Mesenchymal stem cell (in vitro differentiated cells and primary cell): ENCODE data around the gene HMGN3.

Experiments used
- DNase-seq: peaks from one replicate; pipeline ENCODE4 v3.0.0-alpha.2; 2013
- H2AFZ ChIP-seq: one replicate; pipeline ENCODE4 v1.6.1; 2013; ENCODE audit warnings: low read depth, mild to moderate bottlenecking, control low read depth, inconsistent platforms, low read length, moderate library complexity
- H2AK5ac ChIP-seq: 2 replicates; pipeline ENCODE4 v1.6.1; 2013; ENCODE audit warnings: low read length, moderate library complexity, mild to moderate bottlenecking, inconsistent platforms; ENCODE audit not compliant: severe bottlenecking
- H2BK120ac ChIP-seq: one replicate; pipeline ENCODE4 v1.6.1; 2013; ENCODE audit warnings: low read depth, mild to moderate bottlenecking, inconsistent platforms, low read length, moderate library complexity
- H2BK12ac ChIP-seq, 2 experiments: one replicate each; pipeline ENCODE4 v1.6.1; 2013; ENCODE audit warnings: inconsistent platforms in 2 of 2, low read length in 2 of 2, mild to moderate bottlenecking in 2 of 2, moderate library complexity in 2 of 2, control low read depth in 1 of 2
- H2BK15ac ChIP-seq: one replicate; pipeline ENCODE4 v1.6.1; 2013; ENCODE audit warnings: mild to moderate bottlenecking, low read depth, inconsistent platforms; ENCODE audit not compliant: poor library complexity, severe bottlenecking
- H2BK5ac ChIP-seq: 2 replicates; pipeline ENCODE4 v1.6.1; 2013; ENCODE audit warnings: low read depth, mild to moderate bottlenecking, low read length, control low read depth, inconsistent platforms; ENCODE audit not compliant: poor library complexity, severe bottlenecking
- H3K14ac ChIP-seq, 2 experiments: one replicate each; pipeline ENCODE4 v1.6.1; 2013; ENCODE audit warnings: inconsistent platforms in 2 of 2, low read length in 2 of 2, control low read depth in 1 of 2, mild to moderate bottlenecking in 1 of 2, moderate library complexity in 1 of 2
- H3K18ac ChIP-seq, 2 experiments: one replicate each; pipeline ENCODE4 v1.6.1; 2013; ENCODE audit warnings: inconsistent platforms in 2 of 2, low read length in 2 of 2, control low read depth in 1 of 2, low read depth in 1 of 2, mild to moderate bottlenecking in 1 of 2
- H3K23ac ChIP-seq, 2 experiments: one replicate each; pipeline ENCODE4 v1.6.1; 2013; ENCODE audit warnings: inconsistent platforms in 2 of 2, low read length in 2 of 2, mild to moderate bottlenecking in 2 of 2, moderate library complexity in 2 of 2, control low read depth in 1 of 2
- H3K27ac ChIP-seq: 2 replicates; pipeline ENCODE4 v1.5.1; 2013; ENCODE audit warnings: mild to moderate bottlenecking, moderate library complexity, low read length, control low read depth, inconsistent platforms; ENCODE audit not compliant: poor library complexity, severe bottlenecking
- H3K27me3 ChIP-seq, 2 experiments: 2 replicates each; pipeline versions ENCODE4 v1.6.1 to v1.7.0; 2013; ENCODE audit warnings: low read length in 2 of 2, mild to moderate bottlenecking in 2 of 2, moderate library complexity in 2 of 2, control low read depth in 1 of 2, inconsistent platforms in 1 of 2; ENCODE audit not compliant: control insufficient read depth in 1 of 2, insufficient read depth in 1 of 2
- H3K36me3 ChIP-seq, 2 experiments: 2 replicates each; pipeline versions ENCODE4 v1.6.1 to v1.7.0; 2013; ENCODE audit warnings: low read length in 2 of 2, control low read depth in 1 of 2, inconsistent platforms in 1 of 2, low read depth in 1 of 2, mild to moderate bottlenecking in 1 of 2; ENCODE audit not compliant: insufficient read depth in 2 of 2, control insufficient read depth in 1 of 2
- H3K4ac ChIP-seq, 2 experiments: one replicate each; pipeline ENCODE4 v1.6.1; 2013; ENCODE audit warnings: inconsistent platforms in 2 of 2, low read length in 2 of 2, mild to moderate bottlenecking in 2 of 2, moderate library complexity in 2 of 2, control low read depth in 1 of 2, low read depth in 1 of 2
- H3K4me1 ChIP-seq: 2 replicates; pipeline ENCODE4 v1.6.1; 2013; ENCODE audit warnings: low read depth, low read length, control low read depth; ENCODE audit not compliant: control insufficient read depth, insufficient read depth
- H3K4me2 ChIP-seq: 2 replicates; pipeline ENCODE4 v1.6.1; 2013; ENCODE audit warnings: low read length, mild to moderate bottlenecking, inconsistent platforms; ENCODE audit not compliant: poor library complexity, severe bottlenecking
- H3K4me3 ChIP-seq, 2 experiments: 2 replicates each; pipeline versions ENCODE4 v1.5.1 to v1.7.0; 2013; ENCODE audit warnings: low read length in 2 of 2, mild to moderate bottlenecking in 2 of 2, control low read depth in 1 of 2, low read depth in 1 of 2; ENCODE audit not compliant: insufficient read depth in 1 of 2
- H3K79me1 ChIP-seq: replicated peaks from 2 replicates; pipeline ENCODE4 v1.6.1; 2013; ENCODE audit warnings: mild to moderate bottlenecking, control low read depth, low read length, inconsistent platforms; ENCODE audit not compliant: poor library complexity, severe bottlenecking
- H3K9ac ChIP-seq: 2 replicates; pipeline ENCODE4 v1.7.0; 2013; ENCODE audit warnings: mild to moderate bottlenecking, low read length, moderate library complexity
- H3K9me3 ChIP-seq: 2 replicates; pipeline ENCODE4 v1.7.0; 2013; ENCODE audit warnings: mild to moderate bottlenecking, low read length; ENCODE audit not compliant: control insufficient read depth
- H4K8ac ChIP-seq: one replicate; pipeline ENCODE4 v1.6.1; 2013; ENCODE audit warnings: inconsistent platforms, mild to moderate bottlenecking, low read length, moderate library complexity
- H4K91ac ChIP-seq: one replicate; pipeline ENCODE4 v1.6.1; 2013; ENCODE audit warnings: mild to moderate bottlenecking, low read length, inconsistent platforms
- WGBS: methylation state at CpG from one replicate; pipeline ENCODE4 v1.1.7; 2013; ENCODE audit warnings: mixed read lengths; 5-methylcytosine and 5-hydroxymethylcytosine counted together

Gene HMGN3

GRCh38 chr6:79241228-79241627, 6.7 kb upstream of the HMGN3 start:
- no peak overlapping the region for H3K9ac ChIP-seq
- no peaks in the 10 kb centered on the region for H3K27me3 ChIP-seq
- no peak overlapping the region for H3K23ac ChIP-seq
- no peak overlapping the region for H3K18ac ChIP-seq
- no peak overlapping the region for H3K4me3 ChIP-seq
- H4K91ac ChIP-seq, result no peak overlapping the region
- no peak overlapping the region for H2BK15ac ChIP-seq
- no peaks in the 10 kb centered on the region for H3K4me1 ChIP-seq
- H2AFZ ChIP-seq, result no peak overlapping the region
- no peak overlapping the region for H3K27ac ChIP-seq
- H2BK12ac ChIP-seq, result no peak overlapping the region
- 75% methylated on average over 2 of the region's 2 CpGs for WGBS
- H2BK120ac ChIP-seq, result no peak overlapping the region
- no peaks in the 10 kb centered on the region for H3K9me3 ChIP-seq
- no peak overlapping the region for H3K14ac ChIP-seq
- no peak overlapping the region for H2AK5ac ChIP-seq
- H3K36me3 ChIP-seq, result no peaks in the 10 kb centered on the region
- H2BK5ac ChIP-seq, result no peak overlapping the region
- no peak overlapping the region for H3K4me2 ChIP-seq
- no peak for DNase-seq
- no peak overlapping the region for H4K8ac ChIP-seq
- H3K4ac ChIP-seq, result no peak overlapping the region
- H3K79me1 ChIP-seq, result no peaks in the 10 kb centered on the region

GRCh38 chr6:79240509-79240908, 6.0 kb upstream of the HMGN3 start:
- WGBS, result 100% methylated on average over 1 of the region's 1 CpG
- H3K4me2 ChIP-seq, result no peak overlapping the region
- no peaks in the 10 kb centered on the region for H3K9me3 ChIP-seq
- H3K14ac ChIP-seq, result no peak overlapping the region
- no peaks in the 10 kb centered on the region for H3K4me1 ChIP-seq
- H3K4ac ChIP-seq, result no peak overlapping the region
- H2AFZ ChIP-seq, result no peak overlapping the region
- H2AK5ac ChIP-seq, result no peak overlapping the region
- H3K4me3 ChIP-seq, result no peak overlapping the region
- no peak overlapping the region for H2BK120ac ChIP-seq
- H3K27ac ChIP-seq, result no peak overlapping the region
- H4K8ac ChIP-seq, result peak overlapping the region; percentile 31
- H3K27me3 ChIP-seq, result no peaks in the 10 kb centered on the region
- H2BK15ac ChIP-seq, result no peak overlapping the region
- H2BK12ac ChIP-seq, result no peak overlapping the region
- H3K9ac ChIP-seq, result no peak overlapping the region
- H3K18ac ChIP-seq, result no peak overlapping the region
- H2BK5ac ChIP-seq, result no peak overlapping the region
- H4K91ac ChIP-seq, result no peak overlapping the region
- H3K36me3 ChIP-seq, result no peaks in the 10 kb centered on the region
- DNase-seq, result no peak
- no peaks in the 10 kb centered on the region for H3K79me1 ChIP-seq
- H3K23ac ChIP-seq, result no peak overlapping the region

GRCh38 chr6:79239536-79240168, 5.2 kb upstream of the HMGN3 start:
- no peak for DNase-seq
- Histone ChIP-seq H3K9me3 (no peaks in the 10 kb centered on the region), H3K79me1 (no peaks in the 10 kb centered on the region), H3K4me3 (no peak overlapping the region), H2BK12ac (no peak overlapping the region), H4K91ac (no peak overlapping the region), H3K27ac (no peak overlapping the region), H3K4me2 (no peak overlapping the region), H3K36me3 (no peaks in the 10 kb centered on the region), H2AK5ac (no peak overlapping the region), H2BK5ac (no peak overlapping the region), H3K18ac (no peak overlapping the region), H4K8ac (no peak overlapping the region), H2BK15ac (no peak overlapping the region), H2AFZ (no peak overlapping the region), H2BK120ac (no peak overlapping the region), H3K27me3 (no peaks in the 10 kb centered on the region), H3K23ac (no peak overlapping the region), H3K9ac (no peak overlapping the region), H3K4me1 (no peaks in the 10 kb centered on the region), H3K4ac (no peak overlapping the region), H3K14ac (no peak overlapping the region)
- 100% methylated on average over 3 of the region's 6 CpGs for WGBS

GRCh38 chr6:79238919-79239318, 4.4 kb upstream of the HMGN3 start:
- Histone ChIP-seq H3K14ac (no peak overlapping the region), H3K27ac (no peak overlapping the region), H4K91ac (no peak overlapping the region), H3K79me1 (no peaks in the 10 kb centered on the region), H3K23ac (no peak overlapping the region), H4K8ac (no peak overlapping the region), H3K4me1 (no peaks in the 10 kb centered on the region), H2AFZ (no peak overlapping the region), H2BK15ac (no peak overlapping the region), H3K9ac (no peak overlapping the region), H2AK5ac (no peak overlapping the region), H2BK12ac (no peak overlapping the region), H2BK120ac (no peak overlapping the region), H3K18ac (no peak overlapping the region), H3K4me3 (no peak overlapping the region), H3K36me3 (no peaks in the 10 kb centered on the region), H2BK5ac (no peak overlapping the region), H3K9me3 (no peaks in the 10 kb centered on the region), H3K27me3 (no peaks in the 10 kb centered on the region), H3K4me2 (no peak overlapping the region), H3K4ac (no peak overlapping the region)
- DNase-seq, result no peak
